Activated T-cell treated with anti-CD3 and anti-CD28 coated beads, Interleukin-2, amount 50 U/mL, for 48 hours (primary cell): ENCODE measurements around the gene IDS.
"Not testable (repeated sequence)": the region's sequence is repeated elsewhere in the genome, so short reads cannot be mapped to it uniquely, and the experiment has no call there.

ENCODE experiments used
- DNase-seq, 2 experiments: peaks; one replicate each; pipeline ENCODE4 v3.0.0-alpha.2; 2020

The IDS gene

DNA sequence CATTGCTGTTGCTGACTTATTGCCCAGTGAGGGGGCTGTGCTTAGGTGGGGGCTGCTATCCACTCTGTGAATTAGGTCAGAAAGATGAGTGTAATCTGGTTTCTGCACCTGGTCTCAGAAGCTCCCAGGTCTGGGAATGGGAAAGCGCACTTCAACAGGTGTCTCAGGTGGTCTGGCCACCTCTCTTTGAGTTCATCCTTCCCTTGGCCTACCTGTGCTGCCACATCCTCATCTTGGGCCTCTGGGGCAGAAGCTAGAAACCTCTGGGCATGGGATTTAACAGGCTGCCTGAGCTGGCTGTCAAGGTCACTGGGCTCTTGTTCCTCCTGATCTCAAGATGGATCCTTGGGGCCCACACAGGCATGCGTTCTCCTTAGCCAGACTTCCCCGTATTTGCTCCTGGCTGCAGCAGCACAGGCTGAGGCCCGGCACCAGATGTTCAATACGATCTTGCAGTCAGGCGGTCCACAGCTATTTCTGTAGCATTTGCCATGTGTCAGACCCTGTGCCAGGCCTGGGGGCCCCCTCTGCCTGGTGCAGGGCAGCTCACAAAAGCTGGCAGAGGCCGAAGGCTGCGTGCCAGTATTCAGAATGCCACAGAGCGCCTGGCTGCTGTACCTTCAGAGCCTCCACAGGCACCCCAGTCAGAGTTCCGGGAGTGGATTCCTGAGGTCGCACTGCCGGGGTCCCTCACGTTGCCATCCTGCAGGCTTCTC is 21.4 kb upstream of the IDS start:
- not testable (repeated sequence) for DNase-seq

DNA sequence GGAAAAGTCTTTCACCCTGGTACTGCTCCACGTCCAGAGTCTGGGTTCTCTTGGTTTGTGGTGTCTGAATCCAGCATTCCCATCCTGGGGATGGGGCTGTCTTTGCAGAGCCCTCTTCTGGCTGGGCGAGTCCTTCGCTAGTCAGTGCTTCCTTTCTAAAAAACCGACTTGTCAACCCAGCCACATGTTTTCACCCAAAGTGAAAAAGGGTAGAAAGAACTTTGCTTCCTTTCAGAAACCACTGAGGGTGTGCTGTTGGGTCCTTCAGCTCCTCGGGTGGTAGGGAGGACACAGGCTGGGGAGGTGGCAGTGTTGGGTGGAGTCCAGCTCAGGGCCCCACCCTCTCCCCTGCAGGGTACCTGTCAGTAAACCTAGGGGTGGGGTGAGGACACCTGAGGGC is 20.8 kb upstream of the IDS start:
- DNase-seq, result peak; percentile 27 to 35

DNA sequence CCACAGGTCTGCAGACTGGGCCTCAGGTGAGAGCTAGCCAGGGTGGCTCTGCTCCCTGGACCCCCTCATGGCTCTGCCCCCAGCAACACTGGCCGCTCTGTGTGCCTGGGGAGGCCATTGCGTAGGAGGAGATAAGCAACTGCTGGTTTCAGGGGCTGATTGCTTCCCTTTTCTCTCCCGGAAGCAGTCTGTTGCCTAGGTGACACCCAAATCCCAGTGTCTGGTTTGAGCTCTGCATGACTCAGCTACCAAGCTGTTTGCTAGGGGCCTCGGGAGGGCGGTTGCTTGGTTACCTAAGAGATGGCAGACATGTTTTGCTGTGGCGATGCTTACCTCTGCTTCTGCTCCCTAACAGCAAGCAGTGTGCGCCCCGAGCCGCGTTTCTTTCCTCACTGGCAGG is 20.3 kb upstream of the IDS start:
- peak; percentile 55 to 64 for DNase-seq

GRCh38 chrX:149522916-149523315 is 17.8 kb upstream of the IDS start:
- DNase-seq, result no peak

GRCh38 chrX:149521438-149521837 is 16.3 kb upstream of the IDS start:
- DNase-seq, result no peak

DNA sequence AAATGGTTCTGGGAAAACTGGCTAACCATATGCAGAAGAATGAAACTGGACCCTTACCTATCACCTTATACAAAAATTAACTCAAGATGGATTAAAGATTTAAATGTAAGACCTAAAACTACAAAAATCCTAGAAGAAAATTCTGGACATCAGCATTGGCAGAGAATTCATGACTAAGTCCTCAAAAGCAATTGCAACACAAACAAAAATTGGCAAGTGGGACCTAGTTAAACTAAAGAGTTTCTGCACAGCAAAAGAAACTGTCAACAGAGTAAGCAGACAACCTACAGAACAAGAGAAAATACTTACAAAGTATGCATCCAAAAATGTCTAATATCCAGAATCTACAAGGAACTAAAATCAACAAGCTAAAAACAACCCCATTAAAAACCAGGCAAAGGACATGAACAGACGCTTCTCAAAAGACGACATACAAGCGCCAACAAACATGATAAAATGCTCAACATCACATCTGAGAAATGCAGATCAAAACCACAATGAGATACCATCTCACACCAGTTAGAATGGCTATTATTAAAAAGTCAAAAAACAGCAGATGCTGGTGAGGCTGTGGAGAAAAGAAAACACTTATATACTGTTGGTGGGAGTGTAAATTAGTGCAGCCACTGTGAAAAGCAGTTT is 15.7 kb upstream of the IDS start:
- not testable (repeated sequence) for DNase-seq

DNA sequence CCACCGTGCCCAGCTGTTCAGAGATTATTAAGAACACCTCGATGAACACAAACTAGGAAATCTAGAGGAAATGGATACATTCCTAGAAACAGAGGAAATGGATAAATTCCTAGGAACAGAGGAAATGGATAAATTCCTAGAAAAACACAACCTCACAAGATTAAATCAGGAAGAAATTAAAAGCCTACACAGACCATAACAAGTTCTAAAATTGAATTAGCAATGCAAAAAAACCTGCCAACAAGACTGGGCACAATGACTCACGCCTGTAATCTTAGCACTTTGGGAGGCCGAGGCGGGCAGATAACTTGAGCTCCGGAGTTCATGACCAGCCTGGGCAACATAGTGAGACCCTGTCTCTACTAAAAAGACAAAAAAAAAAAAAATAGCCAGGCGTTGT is 13.1 kb upstream of the IDS start:
- no peak for DNase-seq

DNA sequence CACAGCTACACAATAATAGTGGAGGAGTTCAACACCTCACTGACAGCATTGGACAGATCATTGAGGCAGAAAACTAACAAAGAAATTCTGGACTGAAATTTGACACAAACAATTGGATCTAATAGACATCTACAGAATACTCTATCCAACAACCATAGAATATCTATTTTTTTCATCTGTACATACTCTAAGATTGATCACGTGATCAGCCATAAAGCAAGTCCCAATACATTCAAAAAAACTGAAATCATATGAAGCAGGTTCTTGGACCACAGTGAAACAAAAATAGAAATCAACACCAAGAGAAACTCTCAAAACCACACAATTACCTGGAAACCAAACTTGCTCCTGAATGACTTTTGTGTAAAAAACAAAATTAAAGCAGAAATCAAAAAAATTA is 12.2 kb upstream of the IDS start:
- no peak for DNase-seq

DNA sequence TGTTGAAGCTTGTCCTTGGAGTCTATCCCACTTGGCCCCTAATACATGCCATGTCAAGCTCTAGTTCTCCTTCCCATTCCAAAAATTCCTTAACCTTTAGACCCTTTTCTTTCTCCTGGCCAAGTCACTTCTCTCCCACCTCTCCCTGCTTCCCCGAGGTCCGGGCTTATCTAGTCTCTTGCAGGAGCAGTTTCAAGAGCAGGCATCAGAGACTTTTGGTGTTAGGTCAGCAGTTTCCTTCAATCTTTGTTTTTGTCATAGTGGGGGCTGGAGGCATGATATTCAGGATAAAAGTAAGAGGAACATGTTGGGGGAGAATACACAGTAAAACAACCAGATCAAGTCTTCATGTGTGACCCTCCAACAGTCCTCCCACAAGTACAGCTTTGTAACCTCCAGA is 11.5 kb upstream of the IDS start:
- DNase-seq, result no peak

- DNase-seq, result no peak
Measured at GRCh38 chrX:149515954-149516602, 11.0 kb upstream of the IDS start.

GRCh38 chrX:149513825-149514428 is 8.8 kb upstream of the IDS start:
- no peak for DNase-seq

- peak; percentile 71 to 72 for DNase-seq
Measured at GRCh38 chrX:149512225-149512885, 7.2 kb upstream of the IDS start.

DNA sequence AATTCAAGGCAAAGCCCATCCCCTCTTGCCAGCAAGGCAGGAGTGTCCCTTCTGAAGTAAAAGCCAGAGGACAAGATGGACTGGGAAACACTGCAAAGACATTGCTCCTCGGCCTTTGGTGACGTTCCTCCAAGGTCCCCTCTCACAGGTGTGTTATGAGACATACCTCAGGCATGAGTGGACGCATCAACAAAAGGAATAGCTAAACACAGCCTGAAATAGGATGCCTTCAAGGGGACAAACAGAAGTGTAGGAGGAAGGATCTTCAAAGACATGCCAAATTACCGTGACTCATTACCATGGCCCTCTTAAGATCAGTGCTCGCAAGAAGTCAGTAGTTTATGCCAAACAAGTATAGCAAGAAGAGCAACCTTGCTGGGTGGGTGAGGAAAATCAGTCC is 6.0 kb upstream of the IDS start:
- no peak for DNase-seq

DNA sequence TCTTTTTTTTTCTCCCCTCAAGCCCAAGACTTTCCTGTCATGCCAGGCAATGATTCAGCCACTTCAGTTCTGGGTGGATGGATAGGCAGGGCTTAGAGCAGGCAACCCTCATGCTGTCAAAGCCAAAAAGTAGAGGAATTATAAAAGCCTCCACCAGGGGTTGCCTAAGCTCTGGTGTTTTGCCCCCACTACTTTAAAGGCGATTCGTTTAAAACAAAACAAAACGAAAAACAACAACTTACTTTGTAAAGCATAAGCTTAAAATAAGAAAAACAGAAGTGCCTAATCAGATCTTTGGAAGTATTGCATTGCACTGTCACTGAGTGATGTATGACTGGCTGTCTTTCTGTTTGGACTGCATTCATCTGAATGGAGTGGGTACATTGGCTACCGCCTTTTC is 5.3 kb upstream of the IDS start:
- DNase-seq, result no peak

GRCh38 chrX:149508467-149508866 is 3.4 kb upstream of the IDS start:
- no peak for DNase-seq

- DNase-seq, result no peak
Measured at GRCh38 chrX:149506349-149506748, 1.2 kb upstream of the IDS start.

- DNase-seq, result no peak
Measured at GRCh38 chrX:149505671-149506070, 565 bp upstream of the IDS start.

DNA sequence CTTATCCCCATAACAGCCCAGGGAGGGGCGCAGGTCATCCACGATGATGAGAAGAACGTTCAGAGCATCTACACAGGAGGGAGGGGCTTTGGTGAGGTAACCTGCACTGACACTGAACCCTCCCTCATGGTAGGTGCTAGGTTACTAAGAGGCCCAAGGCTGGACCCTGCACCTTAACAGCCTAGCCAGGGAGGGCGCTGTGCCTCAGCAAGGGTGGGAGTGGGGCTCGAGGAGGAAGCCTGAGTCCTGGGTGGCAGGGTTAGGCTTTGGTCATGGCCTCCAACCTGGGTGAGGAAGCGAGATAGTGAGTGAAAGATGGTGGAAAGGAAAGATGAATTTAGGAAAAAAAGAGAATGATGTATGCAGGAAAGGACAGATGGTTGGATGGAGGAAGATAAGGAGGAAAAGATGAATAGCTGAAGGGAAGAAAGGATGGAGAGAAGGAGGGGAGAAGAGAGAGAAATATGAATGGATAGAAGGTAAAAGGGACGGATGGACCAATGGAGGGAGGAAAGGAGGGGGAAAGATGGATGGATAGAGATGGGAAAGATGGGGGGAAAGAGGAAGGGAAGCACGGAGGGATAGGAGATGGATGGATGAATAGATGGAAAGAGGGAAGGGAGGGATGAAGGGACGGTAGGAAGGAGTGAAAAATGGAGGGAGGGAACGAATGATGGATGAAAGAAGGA is 736 bp downstream of the IDS start:
- peak; percentile 70 to 77 for DNase-seq

DNA sequence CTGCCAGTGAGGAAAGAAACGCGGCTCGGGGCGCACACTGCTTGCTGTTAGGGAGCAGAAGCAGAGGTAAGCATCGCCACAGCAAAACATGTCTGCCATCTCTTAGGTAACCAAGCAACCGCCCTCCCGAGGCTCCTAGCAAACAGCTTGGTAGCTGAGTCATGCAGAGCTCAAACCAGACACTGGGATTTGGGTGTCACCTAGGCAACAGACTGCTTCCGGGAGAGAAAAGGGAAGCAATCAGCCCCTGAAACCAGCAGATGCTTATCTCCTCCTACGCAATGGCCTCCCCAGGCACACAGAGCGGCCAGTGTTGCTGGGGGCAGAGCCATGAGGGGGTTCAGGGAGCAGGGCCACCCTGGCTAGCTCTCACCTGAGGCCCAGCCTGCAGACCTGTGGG is 1.7 kb downstream of the IDS start:
- DNase-seq, result peak; percentile 56 to 66

- peak in 1 of 2 experiments; percentile 18 for DNase-seq
Measured at GRCh38 chrX:149502923-149503322, 2.2 kb downstream of the IDS start.

GRCh38 chrX:149499766-149500165 is 5.3 kb downstream of the IDS start:
- peak in 1 of 2 experiments; percentile 4 for DNase-seq

DNA sequence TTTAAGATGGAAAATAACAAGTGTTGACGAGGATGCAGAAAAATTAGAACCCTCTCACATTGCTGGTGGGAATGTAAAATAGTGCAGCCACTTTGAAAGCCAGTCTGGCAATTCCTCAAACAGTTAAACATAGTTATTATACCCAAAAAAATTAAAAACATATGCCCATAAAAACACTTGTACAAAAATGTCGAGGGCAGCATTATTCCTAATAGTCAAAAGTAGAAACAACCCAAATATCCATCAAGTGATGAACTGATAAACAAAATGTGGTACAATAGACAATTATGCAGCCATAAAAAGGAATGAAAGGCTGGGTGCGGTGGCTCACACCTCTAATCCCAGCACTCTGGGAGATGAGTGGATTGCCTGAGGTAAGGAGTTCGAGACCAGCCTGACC is 6.3 kb downstream of the IDS start:
- DNase-seq, result no peak

DNA sequence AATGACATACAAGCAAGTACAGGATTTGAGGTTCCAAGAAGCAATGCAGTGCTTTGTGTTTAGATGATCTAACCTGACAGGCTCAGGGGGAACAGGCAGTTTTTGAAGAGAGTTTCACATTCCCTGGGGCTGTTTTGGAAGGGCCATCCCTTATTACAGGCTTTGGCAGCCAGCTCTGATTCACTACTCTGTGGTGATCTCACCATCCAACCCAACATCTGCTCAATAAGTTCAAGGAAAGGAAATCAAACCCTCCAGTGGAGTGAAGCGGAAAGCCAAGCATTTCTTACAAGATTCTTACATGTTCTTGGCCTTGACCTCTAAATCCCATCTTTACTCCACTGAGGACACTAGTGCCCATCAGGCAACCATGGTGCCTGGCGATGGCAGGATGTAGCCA is 7.5 kb downstream of the IDS start:
- no peak for DNase-seq
